ENCODE measurements around the gene GM2A. TPM values are rescaled to one million over a fixed set of nuclear protein-coding genes. Genes with fewer than 3 reads are reported as not detected.

GM2A gene
- total RNA-seq, 1 experiment from 2014 or later: 36.2 TPM

GRCh38 chr5:151243564-151243963 lies 9.4 kb upstream of the GM2A start:
- H3K4me3 Mint-ChIP-seq: no peak overlapping the region
- H3K27ac Mint-ChIP-seq: no peak overlapping the region
- peaks cover 4% of the 10 kb centered on the region for H3K27me3 Mint-ChIP-seq (ENCODE audit: low read depth)
- DNase-seq (ENCODE audit: low spot score) (no peak), ATAC-seq (no peak)
- ChIA-PET POLR2A (no interaction called here), CTCF (no interaction called here)
- H3K9me3 Mint-ChIP-seq: peaks cover 3% of the 10 kb centered on the region; the same call in 1 of the 2 replicates
- peaks cover 25% of the 10 kb centered on the region for H3K4me1 Mint-ChIP-seq
- TF ChIP-seq ZNF396 (CRISPR knock-in tag; IDR thresholded peaks at IDR 0.05; ENCODE audit: borderline replicate concordance): no peak
- no peak for TF ChIP-seq JUN (CRISPR knock-in tag; IDR thresholded peaks at IDR 0.05)
- H3K36me3 Mint-ChIP-seq: no peaks in the 10 kb centered on the region

- ATAC-seq: no peak
- Mint-ChIP-seq H3K27me3 (ENCODE audit: low read depth) (peaks cover 6% of the 10 kb centered on the region), H3K36me3 (no peaks in the 10 kb centered on the region), H3K27ac (no peak overlapping the region), H3K4me3 (no peak overlapping the region), H3K4me1 (peaks cover 18% of the 10 kb centered on the region), H3K9me3 (peaks cover 3% of the 10 kb centered on the region; the same call in 1 of the 2 replicates)
- POLR2A ChIA-PET: no interaction called here
- CTCF ChIA-PET: no interaction called here
- DNase-seq (ENCODE audit: low spot score): no peak
- TF ChIP-seq ZNF317 (CRISPR knock-in tag; IDR thresholded peaks at IDR 0.05; ENCODE audit: borderline replicate concordance, low read depth) (no peak), ZNF121 (CRISPR knock-in tag; IDR thresholded peaks at IDR 0.05) (no peak), HMGXB4 (CRISPR knock-in tag; IDR thresholded peaks at IDR 0.05) (no peak), ATF3 (CRISPR knock-in tag; conservative IDR thresholded peaks at IDR 0.05) (no peak), NFATC4 (CRISPR knock-in tag; IDR thresholded peaks at IDR 0.05) (no peak), ZNF396 (CRISPR knock-in tag; IDR thresholded peaks at IDR 0.05; ENCODE audit: borderline replicate concordance) (no peak), IRF2 (CRISPR knock-in tag; IDR thresholded peaks at IDR 0.05; ENCODE audit: borderline replicate concordance, low read depth) (no peak), FOXK1 (CRISPR knock-in tag; IDR thresholded peaks at IDR 0.05) (no peak), ZNF281 (CRISPR knock-in tag; IDR thresholded peaks at IDR 0.05) (no peak), ZNF425 (CRISPR knock-in tag; conservative IDR thresholded peaks at IDR 0.05) (no peak), AFF4 (CRISPR knock-in tag; IDR thresholded peaks at IDR 0.05; ENCODE audit: borderline replicate concordance) (no peak), CDX4 (CRISPR knock-in tag; IDR thresholded peaks at IDR 0.05; ENCODE audit: borderline replicate concordance) (no peak), E2F5 (CRISPR knock-in tag; IDR thresholded peaks at IDR 0.05) (no peak), ZNF532 (CRISPR knock-in tag; IDR thresholded peaks at IDR 0.05; ENCODE audit: borderline replicate concordance) (no peak), NFYB (CRISPR knock-in tag; conservative IDR thresholded peaks at IDR 0.05; ENCODE audit: low read depth) (no peak), NR2C2 (CRISPR knock-in tag; IDR thresholded peaks at IDR 0.05) (no peak)
Observed at GRCh38 chr5:151244206-151244605, 8.8 kb upstream of the GM2A start.
